SK-N-MC (cell line): ENCODE measurements around the gene DENND1C.

Experiments used
- EZH2 ChIP-seq: fragments of 200-600 bp; sonication (generic); IDR thresholded peaks from one replicate; pipeline ENCODE4 v1.6.1; 2017; ENCODE audit warnings: antibody characterized with exemption
- POLR2AphosphoS5 ChIP-seq: IDR thresholded peaks from 2 replicates; pipeline ENCODE4 v1.6.1; 2012; ENCODE audit warnings: mild to moderate bottlenecking, low read depth, low read length, borderline replicate concordance

- TF ChIP-seq POLR2AphosphoS5 = no peak
- no peak for TF ChIP-seq EZH2
Measured at GRCh38 chr19:6480848-6481415, 655 bp downstream of the DENND1C start.
